H4 (cell line): ENCODE results near the gene CDC42BPA. TPM values are rescaled to one million over a fixed set of nuclear protein-coding genes. Genes with fewer than 3 reads are reported as not detected.
"Not testable (repeated sequence)": the region's sequence is repeated elsewhere in the genome, so short reads cannot be mapped to it uniquely, and the experiment has no call there.

ENCODE experiments used
- DNase-seq: peaks from one replicate; pipeline ENCODE4 v3.0.0-alpha.2; 2015; ENCODE audit warnings: low spot score
- total RNA-seq: library from RNA; depleted of rRNA; stranded (reverse); fragments of >200 nt; shearing (Covaris generic); gene quantifications from 2 replicates; pipeline ENCODE4 v1.2.3, GENCODE V29; 2014

The CDC42BPA gene
- total RNA-seq, 1 experiment from 2014 or later: 13.5 TPM

- DNase-seq: no peak
Measured at GRCh38 chr1:227069490-227069889, 248.8 kb downstream of the CDC42BPA start.

DNA sequence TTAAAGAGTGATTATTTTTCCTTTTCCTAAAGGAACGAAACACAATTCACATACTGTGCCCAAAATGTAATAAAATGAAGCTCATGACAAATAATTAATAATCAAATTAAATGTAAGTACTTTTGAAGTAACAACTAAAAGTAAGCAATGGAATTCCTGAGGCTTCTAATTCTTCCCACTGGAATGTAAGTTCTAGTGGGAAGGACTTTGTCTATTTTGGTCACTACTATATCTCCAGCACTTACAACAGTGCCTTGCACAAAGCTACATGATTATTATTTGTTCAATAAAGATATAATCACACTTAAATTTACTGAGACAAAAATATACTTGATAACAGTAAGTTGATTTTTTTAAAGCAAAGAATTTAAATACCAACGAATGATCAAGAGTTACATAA, 249.4 kb downstream of the CDC42BPA start:
- DNase-seq: no peak

DNA sequence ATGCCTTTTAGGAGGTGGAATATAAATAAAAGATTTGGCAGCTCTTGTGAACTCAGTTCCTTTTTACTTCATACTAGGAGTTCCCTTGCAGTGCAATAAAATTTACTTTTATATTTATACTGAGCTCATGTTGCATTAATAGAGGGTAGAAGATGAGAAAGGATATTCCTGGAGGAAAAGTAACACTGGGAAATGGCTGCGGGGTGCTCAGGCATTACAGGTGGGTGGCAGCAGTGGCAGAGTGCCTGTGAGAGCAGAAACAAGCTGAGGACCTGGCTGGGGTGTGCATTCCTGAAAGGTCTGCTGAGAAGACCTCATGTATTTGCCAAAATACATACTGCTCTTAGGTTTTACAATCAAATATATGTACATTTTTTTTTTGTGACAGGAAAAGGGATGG, 251.3 kb downstream of the CDC42BPA start:
- no peak for DNase-seq

DNA sequence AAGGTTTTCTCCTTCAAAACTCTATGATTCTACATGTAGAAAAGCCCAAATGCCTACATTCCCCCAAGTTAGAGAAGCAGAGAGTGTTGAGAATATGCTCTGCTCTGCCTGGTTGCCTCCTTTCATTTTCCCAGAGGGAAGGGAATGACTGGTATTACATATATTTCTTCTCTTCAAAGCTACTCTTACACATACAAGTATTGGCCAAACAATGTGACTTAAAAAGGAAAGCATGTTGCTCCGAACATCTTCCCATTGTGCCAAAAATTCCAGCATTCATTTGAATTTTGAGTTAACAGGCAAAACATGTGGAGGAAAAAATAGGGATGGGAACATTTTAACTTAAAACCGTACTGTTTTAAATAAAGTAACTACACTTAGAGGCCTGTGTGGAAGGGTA, 253.0 kb downstream of the CDC42BPA start:
- no peak for DNase-seq

- DNase-seq: no peak
Measured at GRCh38 chr1:227062306-227062705, 256.0 kb downstream of the CDC42BPA start.

- DNase-seq: peak; percentile 6
Measured at GRCh38 chr1:227059076-227059475, 259.2 kb downstream of the CDC42BPA start.

- DNase-seq: peak; percentile 28
Measured at GRCh38 chr1:227058321-227058751, 260.0 kb downstream of the CDC42BPA start.

DNA sequence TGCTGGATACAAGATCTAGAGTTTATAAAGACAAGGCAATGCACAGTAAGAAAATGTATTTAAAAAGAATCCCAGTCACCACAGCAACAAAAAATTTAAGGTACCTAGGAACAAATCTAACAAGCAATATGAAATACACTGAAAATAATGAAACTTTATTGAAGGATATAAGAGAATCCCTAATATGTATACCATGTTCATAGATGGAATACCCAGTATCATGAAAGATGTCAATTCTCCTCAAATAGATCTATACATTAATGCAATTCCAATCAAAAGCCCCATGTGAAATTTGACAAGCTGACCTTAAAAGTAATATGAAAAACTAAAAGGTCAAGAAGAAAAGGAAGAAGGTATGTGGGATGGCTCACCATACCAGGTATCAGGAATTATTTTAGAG, 269.0 kb downstream of the CDC42BPA start:
- no peak for DNase-seq

GRCh38 chr1:227043755-227044154, 274.5 kb downstream of the CDC42BPA start:
- DNase-seq: peak; percentile 80

GRCh38 chr1:227042292-227042691, 276.0 kb downstream of the CDC42BPA start:
- DNase-seq: no peak

- DNase-seq: no peak
Measured at GRCh38 chr1:227038401-227038800, 279.9 kb downstream of the CDC42BPA start.

GRCh38 chr1:227037121-227037520, 281.2 kb downstream of the CDC42BPA start:
- no peak for DNase-seq

DNA sequence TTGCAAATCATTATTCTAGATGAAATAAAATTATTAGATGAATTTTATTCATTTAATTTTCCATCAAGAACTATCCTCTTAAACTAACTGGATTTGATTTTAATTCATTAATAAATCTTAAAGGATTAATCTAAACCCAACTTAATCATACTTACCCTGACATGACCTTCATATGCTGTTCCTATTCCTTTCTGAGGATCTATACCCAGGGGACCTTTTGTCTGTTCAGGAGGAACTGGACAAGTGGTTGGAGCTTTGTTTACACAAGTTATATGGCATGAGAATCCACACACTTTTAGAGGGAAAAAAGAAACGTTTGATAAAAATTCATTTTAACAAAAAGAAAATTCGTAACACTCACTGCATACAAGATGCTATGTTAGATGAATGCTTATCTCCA, 283.0 kb downstream of the CDC42BPA start:
- DNase-seq: no peak

DNA sequence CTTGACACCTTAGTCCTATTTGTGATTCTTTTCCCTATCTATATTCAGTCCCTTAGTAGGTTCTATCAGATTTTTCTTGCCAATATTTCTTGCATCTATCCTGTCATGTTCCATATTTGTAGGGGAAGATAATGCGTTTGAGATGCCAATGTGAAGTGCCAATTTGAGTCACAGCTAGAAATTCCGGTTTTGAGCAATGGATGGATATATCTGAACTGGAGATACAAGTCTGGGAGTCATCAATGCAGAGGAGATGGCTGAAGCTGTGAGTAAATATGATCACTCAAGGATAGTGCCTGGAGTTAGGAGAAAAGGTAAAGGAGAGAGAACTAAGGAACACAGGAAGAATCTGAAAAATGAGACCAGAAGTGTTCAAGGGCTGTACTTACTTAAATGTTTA, 284.4 kb downstream of the CDC42BPA start:
- DNase-seq: no peak

- no peak for DNase-seq
Measured at GRCh38 chr1:227032396-227032795, 285.9 kb downstream of the CDC42BPA start.

DNA sequence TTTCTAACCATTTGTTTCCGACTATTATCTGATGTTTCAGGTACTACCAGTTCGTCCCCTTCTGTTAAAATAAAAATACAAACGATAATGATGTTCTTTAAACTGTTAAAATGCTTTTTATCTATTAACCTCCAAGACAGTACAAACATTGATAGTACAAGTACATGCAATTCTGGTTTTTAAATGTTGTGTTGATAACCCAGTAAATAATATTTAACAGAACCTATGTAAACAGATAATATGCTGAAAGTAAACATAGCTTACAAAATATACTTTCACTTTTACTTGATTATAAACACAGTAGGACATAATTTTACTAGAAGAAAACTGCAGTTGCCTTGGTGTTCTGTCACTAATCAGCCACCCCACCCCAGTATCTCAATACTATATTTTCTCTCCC, 301.3 kb downstream of the CDC42BPA start:
- no peak for DNase-seq

- no peak for DNase-seq
Measured at GRCh38 chr1:227010645-227011044, 307.6 kb downstream of the CDC42BPA start.

GRCh38 chr1:227009937-227010336, 308.4 kb downstream of the CDC42BPA start:
- DNase-seq: no peak

- no peak for DNase-seq
Measured at GRCh38 chr1:227006226-227006796, 312.0 kb downstream of the CDC42BPA start.

DNA sequence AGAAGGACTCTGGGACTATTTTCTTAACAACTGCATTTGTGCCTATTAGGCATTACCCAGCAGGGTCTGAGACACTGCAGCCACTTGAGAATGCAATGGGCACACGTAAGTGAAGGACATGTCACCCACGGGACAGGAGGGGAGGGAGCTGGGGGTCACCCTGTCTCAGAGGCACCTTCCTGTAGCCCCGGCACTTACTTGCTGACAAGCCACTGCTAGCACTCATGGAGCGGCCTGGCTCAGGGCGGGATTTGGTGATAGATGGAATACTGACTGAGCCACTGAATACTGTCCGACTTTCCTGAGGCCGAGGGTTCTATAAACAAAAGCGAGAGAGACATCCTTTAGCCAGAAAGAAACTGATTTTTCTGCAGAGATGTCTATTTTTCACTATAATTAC, 313.5 kb downstream of the CDC42BPA start:
- no peak for DNase-seq

DNA sequence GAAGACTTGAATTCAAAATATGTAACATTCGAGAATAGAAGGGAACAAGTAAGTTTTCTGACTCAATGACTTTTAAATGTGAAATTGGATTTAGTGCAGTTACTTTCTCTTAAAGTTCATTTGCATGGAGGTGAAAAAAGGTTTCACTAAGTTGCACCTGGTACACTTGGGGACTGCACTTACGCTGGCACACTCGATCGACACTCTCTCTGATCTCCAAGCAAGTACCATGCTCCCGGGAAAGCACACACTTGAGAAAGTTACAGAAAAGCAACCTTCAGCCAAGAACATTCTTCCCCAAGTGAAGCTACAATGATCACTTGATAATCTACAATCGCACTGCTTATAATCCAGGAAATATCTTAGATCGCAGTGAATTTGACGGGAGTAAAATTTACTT, 315.1 kb downstream of the CDC42BPA start:
- no peak for DNase-seq

DNA sequence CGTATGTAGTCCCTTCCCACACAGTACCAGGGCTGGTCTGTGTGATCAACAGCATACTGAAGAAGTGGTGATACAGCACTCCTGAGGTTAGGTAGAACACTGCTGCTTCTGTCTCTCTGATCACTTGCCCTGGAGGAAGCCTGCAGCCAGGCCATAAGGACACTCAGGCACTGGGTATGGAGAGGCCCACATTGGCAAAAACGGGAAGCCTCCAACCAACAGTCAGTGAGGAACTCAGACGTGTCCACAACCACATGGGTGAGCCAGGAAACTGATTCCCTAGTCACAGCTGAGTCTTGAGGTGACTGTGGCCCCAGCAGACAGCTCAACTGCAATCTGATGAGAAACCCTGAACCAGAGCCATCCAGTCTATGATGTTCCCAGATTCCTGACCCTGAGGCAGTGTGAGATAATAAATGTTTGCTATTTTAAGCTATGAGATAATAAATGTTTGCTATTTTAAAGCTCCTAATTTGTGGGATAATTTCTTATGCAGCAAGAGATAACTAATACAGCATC, 315.7 kb downstream of the CDC42BPA start:
- DNase-seq: no peak

DNA sequence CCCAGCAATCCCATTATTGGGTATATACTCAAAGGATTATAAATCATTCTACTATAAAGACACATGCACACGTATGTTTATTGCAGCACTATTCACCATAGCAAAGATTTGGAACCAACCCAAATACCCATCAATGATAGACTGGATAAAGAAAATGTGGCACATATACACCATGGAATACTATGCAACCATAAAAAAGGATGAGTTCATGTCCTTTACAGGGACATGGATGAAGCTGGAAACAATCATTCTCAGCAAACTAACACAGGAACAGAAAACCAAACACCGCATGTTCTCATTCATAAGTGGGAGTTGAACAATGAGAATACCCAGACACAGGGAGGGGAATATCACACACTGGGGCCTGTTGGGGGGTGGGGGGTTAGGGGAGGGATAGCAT, 318.7 kb downstream of the CDC42BPA start:
- DNase-seq: not testable (repeated sequence)
